Mononuclear cell (primary cell): ENCODE results near the gene CSTB. TPM values are rescaled to one million over a fixed set of nuclear protein-coding genes. Genes with fewer than 3 reads are reported as not detected.

ENCODE experiments used
- H3K27me3 ChIP-seq: 2 replicates; pipeline ENCODE4 v1.6.0; 2011; ENCODE audit warnings: low read length, control low read depth; ENCODE audit not compliant: insufficient read depth
- H3K4me1 ChIP-seq: 2 replicates; pipeline ENCODE4 v1.5.1; 2011; ENCODE audit warnings: mild to moderate bottlenecking, low read length, control low read depth; ENCODE audit not compliant: insufficient read depth
- H3K4me3 ChIP-seq: 2 replicates; pipeline ENCODE4 v1.5.1; 2011; ENCODE audit warnings: mild to moderate bottlenecking, low read length, moderate library complexity
- H3K9me3 ChIP-seq: 2 replicates; pipeline ENCODE4 v1.5.1; 2011; ENCODE audit warnings: low read depth, mild to moderate bottlenecking, control low read depth, low read length
- total RNA-seq: library from RNA; depleted of rRNA; stranded (reverse); fragments of >200 nt; gene quantifications from one replicate; pipeline ENCODE4 v1.2.3, GENCODE V29; 2012

The CSTB gene
- total RNA-seq, 1 donor: 9.4 TPM

GRCh38 chr21:43728467-43729390 is 47.4 kb downstream of the CSTB start:
- no peaks in the 10 kb centered on the region for H3K9me3 ChIP-seq
- H3K4me3 ChIP-seq: peak overlapping the region; percentile 34
- H3K27me3 ChIP-seq: no peaks in the 10 kb centered on the region
- H3K4me1 ChIP-seq: peaks cover 73% of the 10 kb centered on the region

DNA sequence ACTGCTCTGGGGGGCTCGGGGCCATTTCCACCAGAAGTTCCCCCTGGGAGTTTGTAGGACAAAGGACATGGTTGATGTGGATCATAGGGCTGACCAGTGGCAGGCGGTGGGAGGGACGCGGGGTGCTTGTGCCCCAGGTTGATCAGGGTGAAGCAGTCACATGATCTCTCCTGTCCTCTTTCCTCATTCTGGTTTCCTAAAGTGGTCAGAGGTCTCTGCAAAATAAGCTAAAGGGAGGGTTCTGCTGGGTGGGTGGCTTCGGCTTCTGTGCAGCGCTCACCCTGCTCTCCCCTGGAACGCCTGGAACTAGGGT is 48.0 kb downstream of the CSTB start:
- no peaks in the 10 kb centered on the region for H3K27me3 ChIP-seq
- H3K9me3 ChIP-seq: no peaks in the 10 kb centered on the region
- peaks cover 72% of the 10 kb centered on the region for H3K4me1 ChIP-seq
- peak overlapping the region; percentile 34 for H3K4me3 ChIP-seq

DNA sequence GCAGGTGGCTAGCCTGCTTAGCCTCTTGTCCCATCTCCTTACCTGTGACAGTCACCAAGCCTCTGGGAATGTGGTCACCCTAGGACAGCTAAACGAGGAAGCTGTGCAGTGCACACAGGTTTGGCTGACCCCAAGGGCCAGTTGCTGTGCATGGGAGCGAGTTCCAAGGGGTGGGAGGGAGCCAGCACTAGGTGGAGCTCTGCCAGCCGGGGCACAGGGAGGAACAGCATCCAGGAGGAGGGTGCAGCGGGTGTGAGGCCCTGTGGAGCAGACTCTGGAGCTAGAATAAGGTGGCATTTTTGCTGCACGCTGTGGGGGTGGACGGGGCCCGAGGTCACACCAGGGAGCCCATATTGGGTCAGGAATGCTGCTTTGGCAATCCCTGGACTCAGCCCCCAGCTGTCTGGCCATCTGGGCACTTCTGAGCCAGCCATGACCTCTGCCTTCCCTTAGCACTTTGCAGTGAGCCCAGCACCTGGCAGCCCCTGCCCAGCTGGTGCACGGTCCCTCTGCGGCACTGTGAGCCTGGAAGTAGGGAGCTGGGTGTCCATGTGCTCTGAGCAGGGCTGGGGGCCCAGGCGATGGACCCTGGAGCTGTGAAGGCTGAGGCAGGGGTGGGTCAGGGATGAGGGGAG is 48.5 kb downstream of the CSTB start:
- Histone ChIP-seq H3K27me3 (no peaks in the 10 kb centered on the region), H3K9me3 (no peaks in the 10 kb centered on the region), H3K4me3 (peak overlapping the region; percentile 34), H3K4me1 (peaks cover 73% of the 10 kb centered on the region)

GRCh38 chr21:43726686-43727518 is 49.2 kb downstream of the CSTB start:
- H3K4me3 ChIP-seq: no peak overlapping the region
- no peaks in the 10 kb centered on the region for H3K9me3 ChIP-seq
- H3K4me1 ChIP-seq: peaks cover 76% of the 10 kb centered on the region
- no peaks in the 10 kb centered on the region for H3K27me3 ChIP-seq

Other genes with a start within 250 kb of the CSTB start
- gene HSF2BP, start 116.8 kb downstream of the CSTB start, total RNA-seq: 0.42 TPM
- 14.0 TPM for gene RRP1B, start 116.7 kb downstream of the CSTB start, total RNA-seq
- gene PDXK, start 57.2 kb downstream of the CSTB start, total RNA-seq: 26.0 TPM
- gene RRP1, start 13.3 kb upstream of the CSTB start, total RNA-seq: 10.0 TPM
- gene AGPAT3, start 88.9 kb upstream of the CSTB start, total RNA-seq: 27.7 TPM
- gene TRAPPC10, start 236.0 kb upstream of the CSTB start, total RNA-seq: 75.4 TPM